ENCODE results near the gene SPSB1. TPM values are rescaled to one million over a fixed set of nuclear protein-coding genes. Genes with fewer than 3 reads are reported as not detected.

The SPSB1 gene
- total RNA-seq, 1 experiment from 2014 or later = 2.9 TPM

DNA sequence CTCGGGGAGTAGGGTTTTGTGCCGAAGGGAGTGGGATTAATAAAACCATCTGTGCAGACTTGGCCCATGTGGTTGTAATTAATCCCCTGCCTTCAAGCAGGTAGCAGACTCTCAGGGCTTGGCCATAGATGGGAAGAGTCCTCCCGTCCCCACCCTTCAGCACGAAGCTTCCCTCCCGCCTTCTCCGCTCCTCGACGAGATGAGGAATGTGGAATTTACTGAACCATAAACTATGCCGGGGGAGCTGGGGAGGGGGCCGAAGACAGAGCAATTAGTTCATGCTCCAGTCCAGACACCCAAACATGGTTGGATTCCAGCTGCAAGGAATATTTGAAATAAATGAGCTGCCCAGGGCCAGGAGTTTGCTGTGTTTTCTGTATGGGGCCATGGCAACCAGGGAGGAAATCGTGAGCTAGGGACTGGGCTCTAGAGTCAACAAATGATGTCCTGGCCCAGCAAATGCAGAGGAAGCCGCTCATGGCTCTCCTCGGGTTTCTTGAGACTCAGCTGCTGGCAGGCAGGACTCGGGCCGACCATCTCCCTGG lies 78.8 kb downstream of the SPSB1 start:
- Histone ChIP-seq H3K23ac (ENCODE audit: insufficient read length, low read depth, low read length) (no peak overlapping the region), H2BK120ac (ENCODE audit: low read depth, low read length, poor library complexity, severe bottlenecking) (no peak overlapping the region), H2BK20ac (ENCODE audit: low read depth, low read length, poor library complexity, severe bottlenecking) (no peak overlapping the region), H3K56ac (ENCODE audit: insufficient read length, low read depth, low read length) (no peak overlapping the region), H2AFZ (ENCODE audit: low read length) (no peak overlapping the region), H3K27me3 (ENCODE audit: insufficient read depth, low read length) (no peaks in the 10 kb centered on the region), H3K4me1 (ENCODE audit: insufficient read depth, low read length) (no peaks in the 10 kb centered on the region; the same call in 1 of the 2 replicates), H3K79me1 (ENCODE audit: insufficient read depth, low read depth, low read length, poor library complexity, severe bottlenecking) (no peaks in the 10 kb centered on the region), H2BK5ac (ENCODE audit: insufficient read length, low read length) (no peak overlapping the region), H2AK5ac (ENCODE audit: insufficient read length, low read length) (no peak overlapping the region), H3K79me2 (ENCODE audit: insufficient read depth, low read length) (no peaks in the 10 kb centered on the region), H2BK12ac (ENCODE audit: insufficient read length, low read depth, low read length) (no peak overlapping the region), H3K18ac (ENCODE audit: insufficient read length, low read depth, low read length) (peak overlapping the region; percentile 41), H3K4me2 (ENCODE audit: insufficient read depth, insufficient read length, low read length) (no peak overlapping the region), H4K8ac (replicated peaks; ENCODE audit: insufficient read length, low read depth, low read length) (no peak overlapping the region), H4K5ac (ENCODE audit: insufficient read length, low read depth, low read length) (no peak overlapping the region), H3K4ac (ENCODE audit: low read depth, low read length) (no peak overlapping the region; the same call in 1 of the 2 replicates), H4K20me1 (ENCODE audit: control insufficient read depth, insufficient read depth, insufficient read length) (no peaks in the 10 kb centered on the region), H4K91ac (ENCODE audit: insufficient read length, low read depth, low read length) (no peak overlapping the region), H3K9me3 (ENCODE audit: control insufficient read depth, low read depth, low read length) (no peaks in the 10 kb centered on the region), H3K27ac (ENCODE audit: insufficient read length, low read depth, low read length) (no peak overlapping the region), H3K9ac (ENCODE audit: extremely low read depth, insufficient read length, low read length) (no peak overlapping the region), H3K23me2 (ENCODE audit: insufficient read length, low read depth, low read length, poor library complexity, severe bottlenecking) (no peaks in the 10 kb centered on the region), H2BK15ac (ENCODE audit: low read depth, low read length) (no peak overlapping the region), H3T11ph (ENCODE audit: low read length) (no peak overlapping the region), H3K14ac (ENCODE audit: insufficient read depth, low read length) (no peak overlapping the region)
- Mint-ChIP-seq H3K36me3 (ENCODE audit: insufficient read depth in 1 of 3, low read depth in 3 of 3) (no peaks in the 10 kb centered on the region), H3K9me3 (no peaks in the 10 kb centered on the region), H3K4me3 (no peak overlapping the region), H3K27me3 (ENCODE audit: low read depth) (no peaks in the 10 kb centered on the region), H3K4me1 (peaks cover 3 to 22% of the 10 kb centered on the region in 2 experiments), H3K27ac (peak overlapping the region in 1 of 3 experiments; percentile 14; a peak in 2 of 7 replicates)
- no CpG with 5 or more reads among the region's 15 CpGs for WGBS (ENCODE audit: extremely low coverage, insufficient read length, low lambda C conversion rate)
- DNase-seq = no peak
- TF ChIP-seq CTCF (conservative IDR thresholded peaks at IDR 0.05) = no peak

Measured in H9 (cell line).